Sigmoid colon (tissue), 7 donors: Measurements from ENCODE around the gene ALB. TPM values are rescaled to one million over a fixed set of nuclear protein-coding genes. Genes with fewer than 3 reads are reported as not detected.

ENCODE experiments used
- DNase-seq: peaks from one replicate; pipeline ENCODE4 v3.0.0-alpha.2; 2019
- H3K27ac ChIP-seq, 4 donors: fragments of 200-600 bp; sonication (generic); one replicate each; pipeline ENCODE4 v1.5.1; 2016 to 2019; ENCODE audit warnings: mild to moderate bottlenecking in 1 of 4
- H3K27me3 ChIP-seq, 3 donors: fragments of 200-600 bp; sonication (generic); one replicate each; pipeline ENCODE4 v1.5.1; 2019; ENCODE audit warnings: mild to moderate bottlenecking in 1 of 3
- H3K36me3 ChIP-seq, 4 donors: fragments of 200-600 bp; sonication (generic); one replicate each; pipeline ENCODE4 v1.5.1; 2016 to 2019
- H3K4me1 ChIP-seq, 4 donors: fragments of 200-600 bp; sonication (generic); one replicate each; pipeline ENCODE4 v1.5.1; 2017 to 2019
- H3K4me3 ChIP-seq, 4 donors: fragments of 200-600 bp; sonication (generic); one replicate each; pipeline ENCODE4 v1.5.1; 2017 to 2019; ENCODE audit warnings: mild to moderate bottlenecking in 2 of 4, moderate library complexity in 1 of 4
- H3K9me3 ChIP-seq, 4 donors: fragments of 200-600 bp in 3 of 4; sonication (generic) in 3 of 4; one replicate each; pipeline versions ENCODE4 v1.5.1 to v1.6.1; 2013 to 2019
- CTCF ChIP-seq, 4 experiments: fragments of 450-650 bp in 3 of 4; fragments of 200-600 bp in 1 of 4; IDR thresholded peaks; one replicate each; pipeline ENCODE4 v1.5.1; 2016 to 2019; ENCODE audit warnings: antibody characterized with exemption in 4 of 4, mild to moderate bottlenecking in 3 of 4, moderate library complexity in 2 of 4
- EP300 ChIP-seq, 4 donors: sonication (generic); formaldehyde crosslinking; IDR thresholded peaks; one replicate each; pipeline ENCODE4 v1.6.1; 2017; ENCODE audit warnings: antibody characterized with exemption in 4 of 4
- POLR2A ChIP-seq, 2 donors: fragments of 450-650 bp; IDR thresholded peaks; one replicate each; pipeline ENCODE4 v1.6.1; 2016; ENCODE audit warnings: antibody characterized with exemption in 2 of 2, mild to moderate bottlenecking in 2 of 2, moderate library complexity in 2 of 2
- POLR2AphosphoS5 ChIP-seq, 4 donors: sonication (generic); formaldehyde crosslinking; IDR thresholded peaks; one replicate each; pipeline ENCODE4 v1.6.1; 2017; ENCODE audit warnings: antibody characterized with exemption in 4 of 4
- WGBS, 2 donors: extraction: QIAGEN DNeasy Blood & Tissue Kit; methylation state at CpG; one replicate each; pipeline ENCODE4 v1.1.7; 2013; 5-methylcytosine and 5-hydroxymethylcytosine counted together
- intact Hi-C: fragments of 100-400 bp; cut with DNase I; formaldehyde crosslinking; loops from one replicate; pipeline ENCODE4 v1.15.1; 2023
- polyA plus RNA-seq, 3 donors: library from polyadenylated mRNA; stranded (reverse); fragments of 200-250 nt; gene quantifications; one replicate each; pipeline ENCODE4 v1.2.3, GENCODE V29; 2013
- total RNA-seq, 4 donors: library from RNA; depleted of rRNA; stranded (reverse); fragments of >200 nt; gene quantifications; one replicate each; pipeline ENCODE4 v1.1.0, GENCODE V29; 2016
- donor health status: healthy with polysubstance abuse.
- donor health status: Bipolar disorder and iron deficiency.
- donor health status: healthy.

The ALB gene
- total and polyA plus RNA-seq, 7 donors = 0.96 TPM; not detected in 6

- Histone ChIP-seq H3K27me3 (no peaks in the 10 kb centered on the region), H3K9me3 (no peaks in the 10 kb centered on the region), H3K27ac (no peak overlapping the region), H3K36me3 (no peaks in the 10 kb centered on the region), H3K4me3 (no peak overlapping the region), H3K4me1 (no peaks in the 10 kb centered on the region)
- TF ChIP-seq CTCF (IDR thresholded peaks at IDR 0.05) (no peak), EP300 (IDR thresholded peaks at IDR 0.05) (no peak), POLR2AphosphoS5 (IDR thresholded peaks at IDR 0.05) (no peak), POLR2A (IDR thresholded peaks at IDR 0.05) (no peak)
- no peak for DNase-seq
- intact Hi-C loops = no loop called here
- 80 to 81% methylated on average over 9 of the region's 9 CpGs for WGBS, 2 donors
Observed at GRCh38 chr4:73450398-73451004, 46.4 kb downstream of the ALB start.

GRCh38 chr4:73451404-73451803 lies 47.3 kb downstream of the ALB start:
- intact Hi-C loops = no loop called here
- 81 to 88% methylated on average over 3 of the region's 3 CpGs for WGBS, 2 donors

GRCh38 chr4:73451981-73452747 lies 48.1 kb downstream of the ALB start:
- 92 to 96% methylated on average over 4 of the region's 4 CpGs for WGBS, 2 donors
- no peaks in the 10 kb centered on the region for H3K36me3 ChIP-seq

More at GRCh38 chr4:73451404-73451803, 47.3 kb downstream of the ALB start:
- TF ChIP-seq EP300 (IDR thresholded peaks at IDR 0.05) (no peak), POLR2A (IDR thresholded peaks at IDR 0.05) (no peak), CTCF (IDR thresholded peaks at IDR 0.05) (no peak), POLR2AphosphoS5 (IDR thresholded peaks at IDR 0.05) (no peak)
- Histone ChIP-seq H3K36me3 (no peaks in the 10 kb centered on the region), H3K27ac (no peak overlapping the region), H3K9me3 (no peaks in the 10 kb centered on the region), H3K27me3 (no peaks in the 10 kb centered on the region), H3K4me3 (no peak overlapping the region), H3K4me1 (no peaks in the 10 kb centered on the region)
- no peak for DNase-seq

GRCh38 chr4:73452953-73453700 lies 49.0 kb downstream of the ALB start:
- H3K9me3 ChIP-seq = no peaks in the 10 kb centered on the region
- H3K27ac ChIP-seq = no peak overlapping the region
- DNase-seq = no peak
- TF ChIP-seq CTCF (IDR thresholded peaks at IDR 0.05) = no peak
- TF ChIP-seq POLR2AphosphoS5 (IDR thresholded peaks at IDR 0.05) = no peak
- no peak for TF ChIP-seq POLR2A (IDR thresholded peaks at IDR 0.05)
- TF ChIP-seq EP300 (IDR thresholded peaks at IDR 0.05) = no peak
- intact Hi-C loops = no loop called here
- H3K36me3 ChIP-seq = no peaks in the 10 kb centered on the region
- no peaks in the 10 kb centered on the region for H3K4me1 ChIP-seq
- 19 to 62% methylated on average over 2 of the region's 2 CpGs for WGBS, 2 donors
- H3K27me3 ChIP-seq = no peaks in the 10 kb centered on the region
- no peak overlapping the region for H3K4me3 ChIP-seq

More at GRCh38 chr4:73451981-73452747, 48.1 kb downstream of the ALB start:
- no peak for TF ChIP-seq POLR2AphosphoS5 (IDR thresholded peaks at IDR 0.05)
- no peak for TF ChIP-seq CTCF (IDR thresholded peaks at IDR 0.05)
- TF ChIP-seq EP300 (IDR thresholded peaks at IDR 0.05) = no peak
- TF ChIP-seq POLR2A (IDR thresholded peaks at IDR 0.05) = no peak
- H3K9me3 ChIP-seq = no peaks in the 10 kb centered on the region
- no peak overlapping the region for H3K4me3 ChIP-seq
- DNase-seq = no peak
- H3K27ac ChIP-seq = no peak overlapping the region
- no peaks in the 10 kb centered on the region for H3K27me3 ChIP-seq
- intact Hi-C loops = no loop called here
- no peaks in the 10 kb centered on the region for H3K4me1 ChIP-seq
